NCI-H2081 (cell line): ENCODE data around the gene DEPDC5.

Experiments
- DNase-seq, 2 experiments: peaks; one replicate each; lab custom pipeline; 2025; lab: John Stamatoyannopoulos, UW

Gene DEPDC5

GRCh38 chr22:31925056-31925455 is 171.2 kb downstream of the DEPDC5 start:
- DNase-seq = no peak

GRCh38 chr22:31926024-31926423 is 172.2 kb downstream of the DEPDC5 start:
- no peak for DNase-seq

- no peak for DNase-seq
Measured at GRCh38 chr22:31926969-31927368, 173.2 kb downstream of the DEPDC5 start.

GRCh38 chr22:31927562-31927961 is 173.7 kb downstream of the DEPDC5 start:
- DNase-seq = no peak

- DNase-seq = no peak
Measured at GRCh38 chr22:31929167-31929930, 175.5 kb downstream of the DEPDC5 start.

GRCh38 chr22:31932863-31933262 is 179.0 kb downstream of the DEPDC5 start:
- DNase-seq = no peak

- no peak for DNase-seq
Measured at GRCh38 chr22:31933406-31933805, 179.6 kb downstream of the DEPDC5 start.

GRCh38 chr22:31933816-31934482 is 180.1 kb downstream of the DEPDC5 start:
- DNase-seq = no peak

GRCh38 chr22:31935961-31936635 is 182.3 kb downstream of the DEPDC5 start:
- no peak for DNase-seq

- no peak for DNase-seq
Measured at GRCh38 chr22:31937341-31937740, 183.5 kb downstream of the DEPDC5 start.

- DNase-seq = no peak
Measured at GRCh38 chr22:31938296-31938695, 184.5 kb downstream of the DEPDC5 start.

- DNase-seq = no peak
Measured at GRCh38 chr22:31940506-31940905, 186.7 kb downstream of the DEPDC5 start.

- no peak for DNase-seq
Measured at GRCh38 chr22:31942091-31942490, 188.3 kb downstream of the DEPDC5 start.

GRCh38 chr22:31943206-31943977 is 189.6 kb downstream of the DEPDC5 start:
- no peak for DNase-seq

GRCh38 chr22:31943978-31944699 is 190.3 kb downstream of the DEPDC5 start, which contains the start of gene YWHAH:
Gene YWHAH, plus strand, starts transcription at chr22:31944535. Its CDS starts 199 bp downstream, at chr22:31944734.
- peak; percentile 82 to 90 for DNase-seq

GRCh38 chr22:31944700-31945442 is 191.1 kb downstream of the DEPDC5 start:
- DNase-seq = peak in 1 of 2 experiments; percentile 45

- peak in 1 of 2 experiments; percentile 7 for DNase-seq
Measured at GRCh38 chr22:31945443-31945855, 191.6 kb downstream of the DEPDC5 start.

GRCh38 chr22:31945971-31946680 is 192.3 kb downstream of the DEPDC5 start:
- DNase-seq = no peak

GRCh38 chr22:31947296-31947695 is 193.5 kb downstream of the DEPDC5 start:
- DNase-seq = peak in 1 of 2 experiments; percentile 31

GRCh38 chr22:31948002-31948401 is 194.2 kb downstream of the DEPDC5 start:
- no peak for DNase-seq
